HG03064 (cell line): ENCODE measurements around the gene NDUFA7.
"Not testable (repeated sequence)": the region's sequence is repeated elsewhere in the genome, so short reads cannot be mapped to it uniquely, and the experiment has no call there.

Experiments used
- ATAC-seq: cut with Tn5 transposase; IDR thresholded peaks from one replicate; pipeline ENCODE4 v1.9.1; 2021; ENCODE audit warnings: low read depth; ENCODE audit not compliant: unreplicated experiment

NDUFA7 gene

DNA sequence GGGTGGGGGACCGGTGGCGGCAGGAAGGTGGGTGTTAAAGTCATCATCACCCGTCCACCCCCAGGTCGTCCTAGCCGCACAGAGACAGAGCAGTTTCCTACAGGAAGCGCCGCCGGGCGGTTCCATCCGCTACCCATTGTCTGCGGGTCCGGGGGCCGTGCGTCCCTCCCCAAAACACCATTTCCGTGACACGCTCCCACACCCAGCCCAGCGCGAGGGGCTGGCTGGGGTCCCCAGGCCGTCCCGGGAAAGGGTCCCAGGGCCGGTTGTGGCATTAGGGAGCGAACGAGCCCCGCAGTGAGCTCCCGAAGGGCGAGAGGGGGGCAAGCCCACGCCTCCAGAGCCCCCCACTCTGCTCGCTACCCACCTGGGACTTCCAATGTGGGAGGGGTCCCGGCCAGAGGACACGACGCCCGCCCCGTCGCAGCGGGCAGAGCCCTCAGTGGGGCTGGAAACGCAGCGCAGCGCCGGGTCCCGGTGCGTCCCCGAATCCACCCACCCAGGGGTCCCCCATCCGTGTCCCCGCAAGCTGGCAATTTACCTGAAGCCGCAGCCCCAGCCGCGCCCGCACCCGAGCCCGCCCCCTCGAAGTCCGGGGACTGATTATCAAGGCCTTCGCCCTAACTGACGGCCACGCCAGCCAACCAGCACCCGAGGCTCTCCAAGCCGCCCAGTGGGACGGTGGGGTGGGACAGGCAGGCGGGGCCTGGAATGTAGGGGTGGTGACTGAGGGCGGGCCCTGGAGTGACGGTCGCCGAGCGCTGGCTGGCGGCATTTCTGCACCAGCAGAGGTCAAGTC is 21.7 kb upstream of the NDUFA7 start, which contains the start of gene KANK3:
Gene KANK3, minus strand, starts transcription at position 579 of the 799 bp plus-strand sequence. CDS start 5,434 bp downstream, outside the sequence.
- ATAC-seq = peak; percentile 78

DNA sequence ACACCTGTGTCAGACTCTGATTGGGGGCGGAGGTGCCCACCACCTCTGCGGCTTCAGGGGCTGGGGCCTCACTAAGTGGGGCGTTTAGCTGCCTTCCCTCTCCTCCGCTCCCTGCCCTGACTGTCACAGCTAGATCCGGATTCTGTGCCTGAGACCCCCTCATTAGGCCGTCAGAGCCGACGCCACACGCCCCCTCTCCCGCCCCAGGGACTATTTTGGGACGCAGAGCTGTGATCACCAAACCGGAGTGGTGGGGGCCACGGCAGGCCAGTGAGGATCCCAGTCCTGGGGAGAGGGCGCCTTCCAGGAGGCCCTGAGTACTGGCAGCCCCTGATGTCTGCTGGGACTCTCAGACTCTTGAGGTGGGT is 21.1 kb upstream of the NDUFA7 start:
- ATAC-seq = no peak

DNA sequence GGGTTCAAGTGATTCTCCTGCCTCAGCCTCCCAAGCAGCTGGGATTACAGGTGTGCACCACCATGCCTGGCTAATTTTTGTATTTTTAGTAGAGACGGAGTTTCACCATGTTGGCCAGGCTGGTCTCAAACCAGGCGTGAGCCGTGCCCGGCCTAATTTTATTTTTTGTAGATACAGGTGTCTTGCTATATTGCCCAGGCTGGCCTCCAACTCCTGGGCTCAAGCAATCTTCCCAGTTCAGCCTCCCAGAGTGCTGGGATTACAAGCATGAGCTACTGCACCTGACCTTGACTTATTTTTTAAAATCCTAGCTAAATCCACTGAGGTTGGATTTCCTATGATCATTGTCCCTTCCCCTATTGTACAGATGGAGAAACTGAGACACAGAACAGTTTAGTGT is 20.3 kb upstream of the NDUFA7 start:
- not testable (repeated sequence) for ATAC-seq

DNA sequence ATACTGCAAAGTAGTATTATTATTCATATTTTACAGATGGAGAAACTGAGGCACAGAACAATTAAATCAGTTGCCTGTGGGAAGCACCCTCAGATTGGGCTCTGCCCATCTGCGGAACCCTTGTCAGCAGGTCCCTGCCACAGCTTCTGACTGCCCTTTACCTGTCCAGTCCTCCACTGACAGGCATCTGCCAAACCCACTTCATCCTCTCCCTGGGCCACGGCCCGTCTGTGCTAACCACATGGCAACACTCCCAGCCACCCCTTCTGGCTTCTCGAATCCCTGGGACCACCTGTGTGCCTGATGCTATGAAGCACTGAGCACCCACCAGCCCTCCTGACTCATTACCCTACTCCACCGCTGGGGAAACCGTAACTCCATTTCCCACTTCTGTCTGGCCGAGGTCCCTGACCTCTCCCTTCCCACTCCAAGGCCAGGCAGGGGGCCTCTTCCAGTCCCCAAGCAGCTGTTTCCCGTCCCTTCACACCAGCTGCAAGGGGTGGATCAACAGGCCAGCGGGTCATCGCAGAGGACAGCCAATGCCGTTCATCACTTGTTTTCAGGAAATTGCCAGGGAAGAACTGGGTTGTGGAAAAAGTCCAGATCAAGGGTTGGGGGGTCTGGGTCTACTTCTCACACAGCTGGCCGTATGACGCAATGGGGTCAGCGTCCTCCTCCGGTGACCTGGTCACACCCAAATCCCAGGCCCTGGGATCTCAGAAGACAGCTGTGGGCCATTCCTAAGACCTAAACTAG is 19.3 kb upstream of the NDUFA7 start:
- ATAC-seq = no peak

DNA sequence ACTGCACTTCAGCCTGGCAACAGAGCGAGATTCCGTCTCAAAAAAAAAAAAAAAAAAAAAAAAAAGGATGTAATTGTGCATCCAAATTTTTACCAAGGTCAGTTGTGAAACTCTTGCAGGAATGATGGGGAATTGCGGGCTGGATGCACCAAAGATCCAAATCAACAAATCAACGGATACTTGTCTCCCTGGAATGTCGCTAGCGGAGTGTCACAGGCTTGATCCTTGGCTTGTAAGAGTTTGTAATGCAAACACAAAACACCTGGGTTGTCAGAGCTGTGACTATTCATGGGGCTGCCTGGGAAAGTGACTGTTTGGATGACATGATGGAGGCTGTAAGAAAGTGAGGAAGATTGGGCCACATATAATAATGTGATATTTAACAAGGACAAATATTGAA is 17.7 kb upstream of the NDUFA7 start:
- ATAC-seq = no peak

DNA sequence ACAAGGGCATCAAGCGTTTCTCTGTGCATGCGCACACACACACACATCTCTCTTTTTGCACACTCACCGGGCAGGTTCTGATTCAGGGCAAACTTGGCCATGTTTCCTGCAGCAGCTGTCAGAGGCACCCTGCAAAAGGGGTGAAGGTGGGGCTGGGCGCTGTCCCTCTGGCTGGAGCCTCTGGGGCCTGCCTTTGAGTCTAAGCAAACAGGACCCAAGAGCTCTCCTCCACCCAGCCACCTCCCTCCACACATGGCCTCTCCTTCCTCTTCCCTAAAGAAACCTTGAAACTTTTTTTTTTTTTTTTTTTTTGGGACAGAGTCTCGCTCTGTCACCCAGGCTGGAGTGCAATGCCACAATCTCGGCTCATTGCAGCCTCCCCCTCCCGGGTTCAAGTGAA is 16.6 kb upstream of the NDUFA7 start:
- ATAC-seq = no peak

DNA sequence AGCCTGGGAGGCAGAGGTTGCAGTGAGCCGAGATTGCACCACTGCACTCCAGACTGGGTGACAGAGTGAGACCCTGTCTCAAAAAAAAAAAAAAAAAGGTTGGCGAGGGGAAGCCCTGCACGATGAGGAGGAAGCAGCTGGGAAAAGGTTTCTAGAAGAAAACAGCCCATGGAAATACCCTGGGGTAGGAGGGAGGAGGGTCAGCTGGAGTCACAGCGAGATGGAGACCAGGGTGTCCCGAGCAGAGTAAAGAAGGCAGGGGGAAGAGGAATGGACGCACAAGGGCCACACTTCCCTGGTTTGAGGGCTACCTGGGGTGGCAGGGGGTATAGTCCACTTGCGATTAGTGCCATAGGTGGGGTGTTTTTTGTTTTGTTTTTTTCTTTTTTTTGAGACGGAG is 15.5 kb upstream of the NDUFA7 start:
- ATAC-seq = no peak

DNA sequence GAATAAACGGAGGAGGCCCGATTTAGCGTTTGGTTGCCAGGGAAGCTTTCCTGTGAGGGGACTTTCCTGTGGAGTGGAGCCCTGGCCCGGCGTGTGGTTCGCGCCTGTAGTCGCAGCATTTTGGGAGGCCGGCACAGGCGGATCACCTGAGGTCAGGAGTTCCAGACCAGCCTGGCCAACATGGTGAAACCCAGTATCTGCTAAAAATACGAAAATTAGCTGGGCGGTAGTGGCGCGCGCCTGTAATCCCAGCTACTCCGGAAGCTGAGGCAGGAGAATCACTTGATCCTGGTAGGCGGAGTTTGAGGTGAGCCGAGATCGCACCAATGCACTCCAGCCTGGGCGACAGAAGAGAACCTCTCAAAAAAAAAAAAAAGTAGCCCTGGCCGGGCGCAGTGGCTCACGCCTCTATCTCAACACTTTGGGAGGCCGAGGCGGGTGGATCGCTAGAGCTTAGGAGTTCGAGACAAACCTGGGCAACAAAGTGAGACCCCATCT is 14.9 kb upstream of the NDUFA7 start:
- no peak for ATAC-seq

DNA sequence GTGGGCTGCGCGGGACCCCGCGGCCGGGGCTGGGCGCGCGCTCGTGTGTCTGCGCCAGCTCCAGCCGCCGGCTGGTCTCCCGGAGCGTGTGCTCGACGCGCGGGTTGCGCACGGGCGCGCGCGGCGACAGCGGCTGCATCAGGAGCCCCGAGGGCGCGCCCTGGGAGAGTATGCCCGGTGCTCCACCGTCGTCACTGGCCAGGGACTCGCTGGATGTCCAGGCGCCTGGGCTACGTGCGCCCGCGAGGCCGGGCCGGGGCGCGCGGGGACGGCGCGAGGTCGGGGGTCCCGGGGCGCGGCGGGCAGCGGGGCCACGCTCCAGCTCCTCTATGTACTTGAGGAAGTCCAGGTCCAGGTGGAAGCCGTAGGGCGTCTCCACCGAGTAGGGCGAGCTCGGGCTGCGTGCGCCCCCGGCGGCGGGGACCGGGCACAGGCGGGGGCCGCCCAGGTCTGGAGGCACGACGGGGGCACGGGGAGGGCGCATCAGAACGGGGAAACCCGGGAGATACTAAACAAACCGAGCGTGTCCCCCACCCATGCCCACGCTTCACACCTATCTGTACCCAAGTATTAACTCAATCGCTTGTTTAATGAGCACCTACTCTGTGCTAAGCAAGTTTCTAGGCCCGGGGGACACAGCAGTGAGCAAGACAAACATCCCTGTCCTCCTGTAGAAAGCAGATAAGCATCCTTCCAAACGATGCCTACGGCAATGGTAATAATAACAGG is 14.3 kb upstream of the NDUFA7 start:
- no peak for ATAC-seq

DNA sequence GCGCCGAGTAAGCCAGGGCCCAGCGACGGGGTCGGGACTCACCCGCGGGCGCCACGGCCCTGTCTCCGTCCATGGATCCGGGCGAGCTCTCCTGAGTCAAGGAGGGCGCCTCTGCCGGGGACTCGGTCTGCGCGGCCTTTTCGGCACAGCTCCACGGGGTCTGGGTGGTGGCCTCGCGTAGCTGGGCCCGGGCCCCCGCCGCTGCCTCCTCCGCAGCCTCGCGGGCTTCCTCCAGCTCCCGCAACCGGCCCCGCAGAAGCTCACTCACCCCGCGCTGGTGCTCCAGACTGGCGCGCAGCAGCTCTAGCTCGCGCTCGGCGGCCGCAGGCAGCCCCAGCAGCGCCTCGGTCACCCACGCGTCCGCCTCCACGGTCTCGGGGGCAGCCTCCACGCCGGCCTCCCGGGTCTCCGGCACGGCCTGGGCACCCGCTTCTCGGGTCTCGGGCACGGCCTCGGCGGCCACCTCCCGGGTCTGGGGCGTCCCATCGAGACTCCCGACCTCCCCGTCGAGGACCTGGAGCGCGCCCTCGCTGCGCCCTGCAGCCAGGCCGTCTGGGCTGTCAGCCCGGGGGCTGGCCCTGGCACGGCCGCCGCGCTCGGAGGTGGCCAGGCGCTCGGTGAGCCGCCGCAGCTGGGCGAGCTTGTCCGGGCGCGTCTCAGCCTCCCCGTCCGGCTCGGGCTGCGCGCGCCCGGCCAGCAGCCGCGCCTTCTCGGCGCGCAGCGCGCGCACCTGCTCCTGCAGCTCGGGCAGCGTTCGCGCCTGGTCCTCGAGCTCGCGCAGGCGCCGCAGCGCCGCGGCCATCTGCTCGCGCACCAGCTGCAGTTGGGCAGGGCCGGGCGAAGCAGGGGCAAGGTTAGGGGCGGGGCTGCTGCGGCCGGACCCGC is 13.5 kb upstream of the NDUFA7 start:
- no peak for ATAC-seq

DNA sequence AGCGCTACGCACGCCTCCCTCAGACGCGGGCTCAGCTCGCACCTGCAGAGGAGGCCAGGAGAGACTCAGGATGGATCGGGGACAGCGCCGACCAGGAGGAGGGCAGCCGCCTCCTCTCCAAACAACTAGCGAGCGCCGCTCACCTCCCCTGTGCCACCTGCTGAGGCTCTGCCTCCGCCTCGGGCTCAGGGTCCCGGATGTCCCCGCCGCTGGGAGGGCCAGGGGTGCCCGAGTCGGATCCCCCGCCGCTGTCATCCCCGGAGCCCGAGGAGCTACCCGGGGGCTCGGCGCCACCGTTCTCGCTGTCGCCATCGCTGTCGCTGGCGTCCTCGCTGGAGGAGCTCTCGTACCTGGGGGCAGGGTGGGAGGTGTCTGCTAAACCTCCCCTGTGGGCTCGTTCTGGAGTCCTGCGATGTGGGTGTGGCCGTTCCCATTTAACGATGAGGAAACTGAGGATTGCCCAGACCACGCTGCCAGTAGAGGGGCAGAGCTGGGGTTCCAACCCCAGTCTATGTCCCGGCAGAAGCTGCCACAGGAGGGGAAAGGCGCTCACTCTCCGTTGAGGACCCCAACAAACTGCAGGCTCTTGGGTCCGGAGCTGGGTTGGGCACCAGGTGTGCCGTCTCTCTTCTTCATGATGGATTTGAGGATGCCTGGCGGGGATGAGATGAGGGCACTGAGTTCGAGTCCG is 12.7 kb upstream of the NDUFA7 start:
- ATAC-seq = no peak

DNA sequence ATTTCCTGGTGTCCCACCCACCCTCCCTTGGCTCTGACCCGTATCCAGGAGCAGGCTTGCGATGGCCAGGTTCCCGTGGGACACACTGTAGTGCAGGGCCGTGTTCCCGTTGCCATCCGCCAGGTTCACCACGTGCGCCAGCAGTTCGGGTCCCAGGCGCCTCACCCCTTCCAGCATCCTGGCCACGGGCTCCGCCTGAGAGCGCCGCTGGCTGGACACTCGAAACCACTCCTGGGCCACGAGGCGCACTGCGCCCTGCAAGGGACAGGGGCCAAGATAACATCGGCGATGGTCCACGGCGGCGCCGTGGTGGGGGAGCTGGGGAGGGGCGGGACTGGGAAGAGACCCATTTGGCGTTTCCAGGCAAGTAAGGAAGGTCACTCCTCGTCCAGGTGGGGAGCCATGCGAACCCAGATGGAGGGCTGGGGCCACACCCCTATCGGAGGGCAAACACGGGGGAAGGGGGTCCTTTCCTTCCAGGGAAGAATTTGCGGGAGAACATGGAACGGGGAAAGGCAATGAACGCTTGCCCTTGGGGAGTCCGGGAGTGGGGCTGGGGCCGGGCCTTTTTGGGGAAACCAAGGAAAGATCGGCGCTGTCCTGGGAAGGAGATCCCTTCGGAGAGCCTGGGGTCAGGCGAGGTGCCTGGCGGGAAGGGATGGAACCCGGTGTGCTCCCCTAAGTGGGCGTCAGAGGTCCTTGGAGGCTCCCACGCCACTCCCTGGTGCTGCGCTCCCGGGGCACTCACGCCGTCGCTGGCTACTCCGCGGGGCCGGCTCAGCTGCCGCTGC is 12.0 kb upstream of the NDUFA7 start:
- no peak for ATAC-seq

DNA sequence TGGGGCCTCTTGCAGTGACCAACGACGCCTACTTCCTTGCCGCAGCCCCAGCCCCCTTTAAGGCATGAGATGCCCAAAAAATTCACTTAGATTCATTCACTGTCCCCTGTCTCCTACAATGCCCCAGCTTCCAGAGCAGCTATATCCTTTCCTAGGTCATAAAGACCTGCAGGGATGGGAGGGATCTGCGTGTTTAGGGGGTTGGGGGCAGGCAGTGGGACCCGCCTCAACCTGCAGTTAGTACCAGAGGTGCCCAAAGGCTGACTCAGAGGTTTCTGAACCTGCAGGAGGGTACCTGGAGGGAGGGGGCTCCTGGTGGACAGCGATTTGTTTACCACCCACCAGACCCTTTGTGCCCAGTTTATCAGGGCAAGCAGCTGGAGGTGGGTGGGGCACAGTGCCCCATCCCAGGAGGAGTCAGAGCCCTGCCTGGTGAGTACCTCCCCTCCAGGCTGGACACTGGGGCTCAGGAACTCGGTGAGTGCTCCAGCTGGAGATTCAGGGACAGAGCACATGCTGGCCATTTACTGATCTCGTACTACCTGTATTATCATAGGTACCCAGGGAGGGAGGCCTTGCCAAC is 10.2 kb upstream of the NDUFA7 start:
- ATAC-seq = no peak

DNA sequence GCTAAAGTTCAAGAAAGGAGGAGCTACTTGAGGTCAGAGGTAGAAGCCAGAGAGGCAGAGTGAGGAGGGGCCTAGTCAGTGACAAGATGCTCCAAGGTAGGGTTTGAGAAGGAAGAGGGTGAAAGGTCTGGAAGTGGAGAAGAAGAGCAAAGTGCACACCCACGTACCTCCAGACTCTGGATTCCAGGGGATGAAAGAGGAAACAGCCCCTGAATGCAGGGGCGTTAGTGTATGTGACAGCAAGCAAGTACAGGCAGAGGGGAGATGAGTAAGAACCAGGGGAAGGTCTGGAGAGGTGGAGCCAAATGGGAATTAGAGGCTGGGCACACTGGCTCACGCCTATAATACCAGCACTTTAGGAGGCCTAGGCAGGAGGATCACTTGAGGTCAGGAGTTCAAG is 8.8 kb upstream of the NDUFA7 start:
- ATAC-seq = no peak

DNA sequence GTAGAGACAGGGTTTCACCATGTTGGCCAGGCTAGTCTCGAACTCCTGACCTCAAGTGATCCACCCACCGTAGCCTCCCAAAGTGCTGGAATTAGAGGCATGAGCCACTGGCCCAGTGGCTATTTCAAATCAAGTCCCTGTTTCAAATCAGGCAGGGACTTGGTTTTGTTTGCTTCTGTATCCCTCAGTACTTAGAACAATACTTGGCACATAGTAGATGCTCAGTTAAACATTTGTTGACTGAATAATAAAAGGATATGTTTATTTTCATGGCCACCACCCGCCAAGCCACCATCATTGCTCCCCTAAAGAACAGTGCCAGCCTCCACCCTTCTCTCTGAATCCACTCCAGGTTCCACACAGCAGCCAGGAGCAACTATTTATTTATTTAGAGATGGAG is 4.3 kb upstream of the NDUFA7 start:
- no peak for ATAC-seq

DNA sequence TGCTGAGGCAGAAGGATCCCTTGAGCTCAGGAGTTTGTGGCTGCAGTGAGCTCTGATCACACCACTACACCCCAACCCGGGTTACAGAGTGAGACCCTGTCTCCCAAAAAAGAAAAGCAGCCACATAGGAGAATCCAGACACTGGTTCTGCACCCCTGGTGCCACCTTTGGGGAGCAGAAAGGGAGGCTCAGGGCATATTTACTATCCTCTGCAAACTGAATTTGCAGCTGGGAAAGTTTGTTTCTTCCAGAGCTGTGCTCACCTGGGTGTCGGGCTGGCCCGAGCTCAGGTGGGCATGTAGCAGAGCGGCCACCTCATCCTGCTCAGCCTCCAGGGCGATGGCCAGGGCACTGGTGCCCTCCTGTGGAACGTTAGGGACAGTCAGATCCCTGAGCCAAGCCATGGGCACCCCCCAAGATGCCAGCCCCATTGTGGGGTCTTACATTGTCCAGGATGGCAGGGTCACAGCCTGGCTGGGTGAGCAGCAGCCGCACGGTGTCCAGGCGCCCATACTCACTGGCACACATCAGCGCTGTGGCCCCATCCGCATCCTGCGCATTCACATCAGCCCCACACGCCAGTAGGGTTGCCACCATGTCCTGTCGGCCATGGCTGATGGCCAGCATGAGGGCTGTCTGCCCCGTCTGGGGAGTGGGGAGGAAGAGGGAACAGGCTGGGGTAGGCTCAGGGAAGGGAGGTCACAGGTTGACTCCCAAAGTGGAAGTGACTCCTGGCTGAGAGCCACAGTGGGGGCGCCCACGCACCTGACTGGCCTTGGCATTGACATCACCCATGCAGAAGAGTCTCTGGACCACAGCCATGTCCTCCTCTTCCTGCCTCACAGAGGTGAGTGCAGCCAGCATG is 3.2 kb upstream of the NDUFA7 start:
- no peak for ATAC-seq

DNA sequence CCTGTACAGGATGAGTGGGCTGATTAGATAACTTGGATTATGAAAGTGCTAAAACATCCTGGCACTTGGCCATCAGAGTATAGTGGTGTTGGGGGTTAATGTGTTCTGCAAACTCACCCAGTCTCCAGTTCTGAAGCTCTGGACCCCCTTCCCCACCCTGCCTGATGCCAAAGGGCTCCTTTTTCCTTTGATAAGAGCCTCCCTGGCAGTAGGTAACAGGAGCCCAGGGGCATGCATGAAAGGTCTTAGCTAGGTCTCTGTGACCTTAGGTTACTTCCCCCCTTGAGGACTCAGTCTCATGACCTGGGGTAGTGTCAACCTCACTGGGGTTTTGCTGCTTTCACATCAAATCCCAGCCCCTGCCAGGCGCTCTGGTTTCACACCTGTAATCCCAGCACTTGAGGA is 2.6 kb upstream of the NDUFA7 start:
- no peak for ATAC-seq

DNA sequence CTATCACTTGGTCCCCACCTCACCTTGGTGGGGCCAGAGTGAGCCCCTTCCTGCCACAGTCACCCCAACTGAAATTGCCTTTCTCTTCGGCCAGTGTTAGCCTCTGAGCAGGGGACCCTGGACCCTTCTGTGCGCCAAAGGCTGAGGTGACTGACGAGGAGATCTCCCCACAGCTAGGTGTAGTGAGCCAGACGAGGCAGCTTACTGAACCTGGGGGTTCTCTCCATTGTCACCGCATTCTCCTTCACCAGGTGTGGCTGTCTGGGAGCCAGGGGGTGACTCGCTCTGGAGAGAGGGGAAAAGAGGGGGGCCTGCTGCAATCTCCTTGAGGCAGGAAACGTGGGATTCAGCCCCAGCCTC is 1.4 kb upstream of the NDUFA7 start:
- ATAC-seq = no peak
